Thoracic aorta (tissue), 2 donors: Measurements from ENCODE around the gene MPL. TPM values are rescaled to one million over a fixed set of nuclear protein-coding genes. Genes with fewer than 3 reads are reported as not detected.

ENCODE experiments used
- ATAC-seq: fragments of 150-250 bp; one replicate; pipeline ENCODE4 v1.8.0; 2017; ENCODE audit warnings: low read depth; ENCODE audit not compliant: insufficient number of reproducible peaks, low FRiP score
- DNase-seq: peaks from one replicate; pipeline ENCODE4 v3.0.0-alpha.2; 2020; ENCODE audit warnings: low spot score
- H3K27ac ChIP-seq, 2 donors: fragments of 200-600 bp; sonication (generic); 1 replicate in 1 of 2; 2 replicates in 1 of 2; pipeline ENCODE4 v1.5.1; 2016; ENCODE audit warnings: mild to moderate bottlenecking in 2 of 2, moderate library complexity in 2 of 2
- H3K27me3 ChIP-seq: fragments of 200-600 bp; sonication (generic); replicated peaks from 2 replicates; pipeline ENCODE4 v1.6.0; 2016; ENCODE audit warnings: mild to moderate bottlenecking; ENCODE audit not compliant: insufficient read depth
- H3K36me3 ChIP-seq: fragments of 200-600 bp; sonication (generic); one replicate; pipeline ENCODE4 v1.5.1; 2016
- H3K4me1 ChIP-seq, 2 donors: fragments of 200-600 bp; sonication (generic); 1 replicate in 1 of 2; 2 replicates in 1 of 2; pipeline versions ENCODE4 v1.5.1 to v1.6.0; 2016; ENCODE audit warnings: low read depth in 2 of 2, mild to moderate bottlenecking in 1 of 2; ENCODE audit not compliant: control insufficient read depth in 1 of 2
- H3K4me3 ChIP-seq: fragments of 200-600 bp; sonication (generic); 2 replicates; pipeline ENCODE4 v1.5.1; 2016; ENCODE audit warnings: mild to moderate bottlenecking
- H3K9me3 ChIP-seq: fragments of 200-600 bp; sonication (generic); 2 replicates; pipeline ENCODE4 v1.5.1; 2016
- total RNA-seq, 2 donors: library from RNA; depleted of rRNA; stranded (reverse); fragments of >200 nt; gene quantifications; one replicate each; pipeline versions ENCODE4 v1.1.0 to v1.2.3, GENCODE V29; 2016
- TF ChIP-seq, protein P1 (sequence below): fragments of 200-600 bp; sonication (generic); IDR thresholded peaks from one replicate; pipeline ENCODE4 v1.5.1; 2019; ENCODE audit warnings: antibody characterized with exemption

MPL gene
- total RNA-seq, 2 donors from 2014 or later: not detected

- Histone ChIP-seq H3K27ac (no peak overlapping the region), H3K9me3 (no peaks in the 10 kb centered on the region), H3K36me3 (no peaks in the 10 kb centered on the region), H3K4me3 (no peak overlapping the region), H3K27me3 (no peaks in the 10 kb centered on the region), H3K4me1 (no peaks in the 10 kb centered on the region)
- no peak for ATAC-seq
- no peak for DNase-seq
- TF ChIP-seq, protein P1, sequence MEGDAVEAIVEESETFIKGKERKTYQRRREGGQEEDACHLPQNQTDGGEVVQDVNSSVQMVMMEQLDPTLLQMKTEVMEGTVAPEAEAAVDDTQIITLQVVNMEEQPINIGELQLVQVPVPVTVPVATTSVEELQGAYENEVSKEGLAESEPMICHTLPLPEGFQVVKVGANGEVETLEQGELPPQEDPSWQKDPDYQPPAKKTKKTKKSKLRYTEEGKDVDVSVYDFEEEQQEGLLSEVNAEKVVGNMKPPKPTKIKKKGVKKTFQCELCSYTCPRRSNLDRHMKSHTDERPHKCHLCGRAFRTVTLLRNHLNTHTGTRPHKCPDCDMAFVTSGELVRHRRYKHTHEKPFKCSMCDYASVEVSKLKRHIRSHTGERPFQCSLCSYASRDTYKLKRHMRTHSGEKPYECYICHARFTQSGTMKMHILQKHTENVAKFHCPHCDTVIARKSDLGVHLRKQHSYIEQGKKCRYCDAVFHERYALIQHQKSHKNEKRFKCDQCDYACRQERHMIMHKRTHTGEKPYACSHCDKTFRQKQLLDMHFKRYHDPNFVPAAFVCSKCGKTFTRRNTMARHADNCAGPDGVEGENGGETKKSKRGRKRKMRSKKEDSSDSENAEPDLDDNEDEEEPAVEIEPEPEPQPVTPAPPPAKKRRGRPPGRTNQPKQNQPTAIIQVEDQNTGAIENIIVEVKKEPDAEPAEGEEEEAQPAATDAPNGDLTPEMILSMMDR: no peak
These were observed 30.7 kb upstream of the MPL start for GRCh38 chr1:43306688-43307457.

DNA sequence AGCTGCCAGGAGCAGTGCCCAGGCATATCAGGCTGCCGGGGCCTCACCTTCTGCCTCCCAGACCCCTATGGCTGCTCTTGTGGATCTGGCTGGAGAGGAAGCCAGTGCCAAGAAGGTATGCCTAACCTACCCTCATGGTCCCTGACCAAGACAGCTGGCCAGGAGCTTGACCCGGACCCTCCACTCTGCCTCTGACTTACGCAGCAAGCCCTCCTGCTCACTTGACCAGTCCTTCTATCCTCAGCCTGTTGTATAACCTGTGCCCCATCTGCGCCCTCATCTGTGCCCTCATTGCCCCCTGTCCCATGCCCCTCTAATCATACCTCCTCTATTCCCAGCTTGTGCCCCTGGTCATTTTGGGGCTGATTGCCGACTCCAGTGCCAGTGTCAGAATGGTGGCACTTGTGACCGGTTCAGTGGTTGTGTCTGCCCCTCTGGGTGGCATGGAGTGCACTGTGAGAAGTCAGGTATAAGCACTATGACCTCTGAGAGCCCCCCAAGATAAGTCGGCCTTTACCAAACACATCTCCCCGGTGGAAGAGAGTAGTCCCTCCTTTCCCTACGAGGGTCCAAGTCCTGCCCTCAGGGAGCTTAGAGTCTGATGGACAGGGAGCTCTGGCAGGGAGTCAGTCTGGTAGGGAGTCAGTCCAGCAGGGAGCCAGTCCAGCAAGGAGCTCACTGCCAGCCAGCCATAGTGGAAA is 30.0 kb upstream of the MPL start:
- no peak overlapping the region for H3K4me3 ChIP-seq
- no peaks in the 10 kb centered on the region for H3K9me3 ChIP-seq
- no peak overlapping the region for H3K27ac ChIP-seq
- H3K27me3 ChIP-seq: no peaks in the 10 kb centered on the region
- DNase-seq (no peak), ATAC-seq (no peak)
- no peaks in the 10 kb centered on the region for H3K36me3 ChIP-seq
- no peaks in the 10 kb centered on the region for H3K4me1 ChIP-seq
- TF ChIP-seq, protein P1: no peak

DNA sequence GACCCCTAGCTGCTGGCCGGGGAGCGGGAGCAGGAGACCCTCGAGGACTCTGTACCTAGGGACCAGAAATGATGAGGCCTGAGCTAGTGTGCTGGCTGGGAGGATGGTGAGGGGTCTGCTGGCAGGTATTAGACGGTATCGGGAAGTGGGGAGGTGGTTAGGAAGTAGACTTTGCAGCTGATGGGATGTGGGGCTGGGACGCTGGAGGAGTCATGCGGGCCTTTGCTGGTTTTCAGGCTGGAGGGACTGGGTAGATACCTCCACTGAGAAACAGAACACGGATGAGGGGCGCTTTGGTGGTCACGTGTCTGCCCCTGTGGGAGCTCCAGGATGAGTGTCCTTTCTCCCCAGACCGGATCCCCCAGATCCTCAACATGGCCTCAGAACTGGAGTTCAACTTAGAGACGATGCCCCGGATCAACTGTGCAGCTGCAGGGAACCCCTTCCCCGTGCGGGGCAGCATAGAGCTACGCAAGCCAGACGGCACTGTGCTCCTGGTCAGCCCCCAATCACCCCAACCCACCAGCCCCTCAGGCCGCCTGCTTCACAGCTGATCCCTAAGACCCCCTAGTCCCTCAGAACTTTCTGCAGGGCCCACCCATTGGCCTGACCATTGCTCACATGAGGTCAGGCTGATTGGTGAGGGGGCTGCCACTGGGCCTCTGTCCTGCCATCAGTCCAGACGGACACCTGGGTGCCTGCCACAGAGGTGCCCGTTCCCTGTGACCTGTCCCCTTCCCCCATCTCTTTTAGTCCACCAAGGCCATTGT is 28.8 kb upstream of the MPL start:
- TF ChIP-seq, protein P1: no peak
- Histone ChIP-seq H3K4me3 (no peak overlapping the region), H3K9me3 (no peaks in the 10 kb centered on the region), H3K36me3 (no peaks in the 10 kb centered on the region), H3K4me1 (no peaks in the 10 kb centered on the region), H3K27ac (no peak overlapping the region), H3K27me3 (no peaks in the 10 kb centered on the region)
- DNase-seq (no peak), ATAC-seq (no peak)

DNA sequence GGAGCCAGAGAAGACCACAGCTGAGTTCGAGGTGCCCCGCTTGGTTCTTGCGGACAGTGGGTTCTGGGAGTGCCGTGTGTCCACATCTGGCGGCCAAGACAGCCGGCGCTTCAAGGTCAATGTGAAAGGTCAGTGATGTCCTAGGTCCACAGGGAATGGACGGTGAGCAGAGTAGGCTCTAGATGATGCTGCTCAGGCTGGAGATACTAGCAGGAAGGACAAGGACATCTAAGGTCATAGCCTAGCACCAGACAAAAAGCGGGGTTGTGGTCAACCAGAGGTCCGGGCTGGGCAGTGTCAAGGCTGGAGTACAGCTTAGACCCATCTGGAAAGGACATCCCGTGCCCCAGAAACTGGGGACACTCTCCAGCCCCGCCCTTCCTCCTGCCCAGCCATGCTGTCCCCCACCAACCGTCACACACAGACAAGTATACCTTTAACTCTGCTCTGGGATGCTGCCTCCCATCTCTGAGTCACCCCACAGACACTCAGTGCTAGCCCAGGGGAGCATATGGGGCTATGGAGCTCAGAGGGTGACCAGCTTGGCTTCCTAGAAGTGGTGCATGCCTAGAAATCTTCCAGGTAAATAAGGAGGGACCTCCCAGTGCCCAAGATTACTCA is 28.1 kb upstream of the MPL start:
- Histone ChIP-seq H3K9me3 (no peaks in the 10 kb centered on the region), H3K36me3 (no peaks in the 10 kb centered on the region), H3K4me3 (no peak overlapping the region), H3K27me3 (no peaks in the 10 kb centered on the region), H3K4me1 (no peaks in the 10 kb centered on the region), H3K27ac (no peak overlapping the region)
- DNase-seq (no peak), ATAC-seq (no peak)
- TF ChIP-seq, protein P1: no peak
